AG09319 (cell line): ENCODE data around the gene LRSAM1.

Experiments used
- DNase-seq: peaks from one replicate; pipeline ENCODE4 v3.0.0-alpha.2; 2010; ENCODE audit warnings: low read depth; ENCODE audit errors: extremely low read depth
- TF ChIP-seq, protein P1 (sequence below): IDR thresholded peaks from 2 replicates; pipeline ENCODE4 v1.5.1; 2011; ENCODE audit warnings: low read depth, mild to moderate bottlenecking, inconsistent platforms, low read length, moderate library complexity

Gene LRSAM1

GRCh38 chr9:127493592-127494303 lies 42.4 kb downstream of the LRSAM1 start:
- no peak for DNase-seq
- TF ChIP-seq, protein P1, sequence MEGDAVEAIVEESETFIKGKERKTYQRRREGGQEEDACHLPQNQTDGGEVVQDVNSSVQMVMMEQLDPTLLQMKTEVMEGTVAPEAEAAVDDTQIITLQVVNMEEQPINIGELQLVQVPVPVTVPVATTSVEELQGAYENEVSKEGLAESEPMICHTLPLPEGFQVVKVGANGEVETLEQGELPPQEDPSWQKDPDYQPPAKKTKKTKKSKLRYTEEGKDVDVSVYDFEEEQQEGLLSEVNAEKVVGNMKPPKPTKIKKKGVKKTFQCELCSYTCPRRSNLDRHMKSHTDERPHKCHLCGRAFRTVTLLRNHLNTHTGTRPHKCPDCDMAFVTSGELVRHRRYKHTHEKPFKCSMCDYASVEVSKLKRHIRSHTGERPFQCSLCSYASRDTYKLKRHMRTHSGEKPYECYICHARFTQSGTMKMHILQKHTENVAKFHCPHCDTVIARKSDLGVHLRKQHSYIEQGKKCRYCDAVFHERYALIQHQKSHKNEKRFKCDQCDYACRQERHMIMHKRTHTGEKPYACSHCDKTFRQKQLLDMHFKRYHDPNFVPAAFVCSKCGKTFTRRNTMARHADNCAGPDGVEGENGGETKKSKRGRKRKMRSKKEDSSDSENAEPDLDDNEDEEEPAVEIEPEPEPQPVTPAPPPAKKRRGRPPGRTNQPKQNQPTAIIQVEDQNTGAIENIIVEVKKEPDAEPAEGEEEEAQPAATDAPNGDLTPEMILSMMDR: no peak

GRCh38 chr9:127494304-127494702 lies 43.0 kb downstream of the LRSAM1 start:
- no peak for DNase-seq
- TF ChIP-seq, protein P1: no peak

- TF ChIP-seq, protein P1: no peak
- DNase-seq: no peak
These were observed 44.7 kb downstream of the LRSAM1 start for GRCh38 chr9:127495884-127496555.

- DNase-seq: no peak
- TF ChIP-seq, protein P1: no peak
These were observed 45.7 kb downstream of the LRSAM1 start for GRCh38 chr9:127496974-127497373.

DNA sequence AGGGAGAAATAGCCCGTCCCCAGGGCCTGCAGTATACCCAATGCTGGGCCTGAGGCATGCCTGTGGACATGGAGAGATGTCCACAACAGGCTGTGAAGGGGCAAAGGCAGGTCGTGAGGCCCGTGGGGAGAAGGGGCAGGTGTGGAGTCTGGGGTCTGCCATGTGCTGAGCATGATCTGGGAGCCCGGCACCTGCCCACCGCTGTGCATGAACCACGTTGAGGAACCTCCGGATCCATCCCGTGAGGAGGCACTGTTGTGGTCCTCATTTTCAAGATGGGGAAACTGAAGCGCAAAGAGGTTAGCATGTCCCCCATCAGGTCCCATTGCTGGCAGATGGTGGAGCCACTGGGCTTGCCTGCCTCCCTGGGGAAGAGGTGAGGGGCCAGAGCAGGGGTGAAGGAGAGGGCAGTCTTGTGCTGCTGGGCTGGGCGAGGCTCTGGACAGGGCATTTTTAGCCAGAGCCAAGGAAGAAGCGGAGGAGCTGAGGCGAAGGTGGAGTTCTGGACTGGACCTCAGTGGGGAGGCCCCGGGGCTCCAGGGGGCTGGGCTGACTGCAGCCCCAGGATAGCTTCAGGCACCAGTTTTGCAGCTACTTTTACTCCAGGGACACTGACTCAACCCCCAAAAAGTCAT lies 46.5 kb downstream of the LRSAM1 start:
- TF ChIP-seq, protein P1: no peak

GRCh38 chr9:127498298-127498697 lies 47.0 kb downstream of the LRSAM1 start:
- TF ChIP-seq, protein P1: no peak
- no peak for DNase-seq

More for the DNA sequence above, 46.5 kb downstream of the LRSAM1 start:
- DNase-seq: no peak

- no peak for DNase-seq
These were observed 49.1 kb downstream of the LRSAM1 start for GRCh38 chr9:127500399-127500798.

More at GRCh38 chr9:127500399-127500798, 49.1 kb downstream of the LRSAM1 start:
- TF ChIP-seq, protein P1: no peak
